ENCODE results near the gene BRAT1. TPM values are rescaled to one million over a fixed set of nuclear protein-coding genes. Genes with fewer than 3 reads are reported as not detected.

BRAT1 gene
- polyA plus RNA-seq, 1 donor from 2014 or later: 60.3 TPM

- no peak for TF ChIP-seq POLR2AphosphoS5 (IDR thresholded peaks at IDR 0.05)
- no peak for TF ChIP-seq SMC3 (conservative IDR thresholded peaks at IDR 0.05; ENCODE audit: poor library complexity)
Measured at GRCh38 chr7:2541291-2542010, 13.9 kb downstream of the BRAT1 start (continued).

GRCh38 chr7:2540641-2541051 is 14.7 kb downstream of the BRAT1 start:
- no peaks in the 10 kb centered on the region for H3K9me2 ChIP-seq (ENCODE audit: insufficient read depth, low read length)
- H2AFZ ChIP-seq (ENCODE audit: low read depth, low read length): no peak overlapping the region
- H3K9me3 ChIP-seq (ENCODE audit: low read length): no peaks in the 10 kb centered on the region
- H3K36me3 ChIP-seq (ENCODE audit: insufficient read depth, low read length): no peaks in the 10 kb centered on the region
- H3K4me3 ChIP-seq (ENCODE audit: low read length): no peak overlapping the region
- H3F3A ChIP-seq (ENCODE audit: insufficient read depth, low read length, poor library complexity, severe bottlenecking): no peaks in the 10 kb centered on the region
- no peak overlapping the region for H3K4me2 ChIP-seq (ENCODE audit: low read length)
- no peak overlapping the region for H3K9ac ChIP-seq (ENCODE audit: low read length)
- H3K27me3 ChIP-seq (ENCODE audit: insufficient read depth, low read depth, low read length): no peaks in the 10 kb centered on the region
- H4K20me1 ChIP-seq (ENCODE audit: insufficient read depth): no peaks in the 10 kb centered on the region
- TF ChIP-seq CTCF (IDR thresholded peaks at IDR 0.05; ENCODE audit: poor library complexity, severe bottlenecking) (no peak), MXI1 (conservative IDR thresholded peaks at IDR 0.05; ENCODE audit: poor library complexity, severe bottlenecking) (no peak), POLR2AphosphoS5 (IDR thresholded peaks at IDR 0.05) (no peak), SMC3 (conservative IDR thresholded peaks at IDR 0.05; ENCODE audit: poor library complexity) (no peak), REST (IDR thresholded peaks at IDR 0.05; ENCODE audit: borderline replicate concordance) (no peak), EP300 (conservative IDR thresholded peaks at IDR 0.05; ENCODE audit: poor library complexity, severe bottlenecking) (no peak), RAD21 (conservative IDR thresholded peaks at IDR 0.05) (no peak), EZH2 (IDR thresholded peaks at IDR 0.05; ENCODE audit: borderline replicate concordance, insufficient read depth, low read length, poor library complexity, severe bottlenecking) (no peak), TAF1 (IDR thresholded peaks at IDR 0.05; ENCODE audit: low read depth) (no peak)
- no peaks in the 10 kb centered on the region for H3K79me2 ChIP-seq (replicated peaks; ENCODE audit: insufficient read depth, low read length)
- no peak overlapping the region for H3K27ac ChIP-seq (ENCODE audit: low read length)

- Histone ChIP-seq H3K9ac (ENCODE audit: low read length) (no peak overlapping the region), H3K9me2 (ENCODE audit: insufficient read depth, low read length) (no peaks in the 10 kb centered on the region), H3K4me2 (ENCODE audit: low read length) (no peak overlapping the region), H4K20me1 (ENCODE audit: insufficient read depth) (no peaks in the 10 kb centered on the region), H2AFZ (ENCODE audit: low read depth, low read length) (no peak overlapping the region), H3K36me3 (ENCODE audit: insufficient read depth, low read length) (no peaks in the 10 kb centered on the region), H3K79me2 (replicated peaks; ENCODE audit: insufficient read depth, low read length) (no peaks in the 10 kb centered on the region), H3F3A (ENCODE audit: insufficient read depth, low read length, poor library complexity, severe bottlenecking) (no peaks in the 10 kb centered on the region), H3K4me3 (ENCODE audit: low read length) (no peak overlapping the region), H3K27ac (ENCODE audit: low read length) (no peak overlapping the region), H3K9me3 (ENCODE audit: low read length) (no peaks in the 10 kb centered on the region), H3K27me3 (ENCODE audit: insufficient read depth, low read depth, low read length) (no peaks in the 10 kb centered on the region)
- TF ChIP-seq MXI1 (conservative IDR thresholded peaks at IDR 0.05; ENCODE audit: poor library complexity, severe bottlenecking) (no peak), POLR2AphosphoS5 (IDR thresholded peaks at IDR 0.05) (no peak), EP300 (conservative IDR thresholded peaks at IDR 0.05; ENCODE audit: poor library complexity, severe bottlenecking) (no peak), RAD21 (conservative IDR thresholded peaks at IDR 0.05) (no peak), REST (IDR thresholded peaks at IDR 0.05; ENCODE audit: borderline replicate concordance) (no peak), SMC3 (conservative IDR thresholded peaks at IDR 0.05; ENCODE audit: poor library complexity) (no peak)
Measured at GRCh38 chr7:2540133-2540532, 15.2 kb downstream of the BRAT1 start.
